HL-60/S4 treated with phorbol 12-myristate 13-acetate at 8.2 ng/mL for 4 days and 3 days (cell line): ENCODE measurements around the gene CHIC2.
"Not testable (repeated sequence)": the region's sequence is repeated elsewhere in the genome, so short reads cannot be mapped to it uniquely, and the experiment has no call there.

Experiments used
- in situ Hi-C: fragments of 300-500 bp; cut with MboI; formaldehyde crosslinking; loops from 2 replicates; pipeline ENCODE4 v1.15.0; 2022; ENCODE audit warnings: low sequenced_read_pairs

CHIC2 gene

GRCh38 chr4:54061873-54062272 is 2.5 kb downstream of the CHIC2 start:
- in situ Hi-C loops = no loop called here

- in situ Hi-C loops = no loop called here
Observed at GRCh38 chr4:54061067-54061466, 3.3 kb downstream of the CHIC2 start.

GRCh38 chr4:54060116-54060515 is 4.3 kb downstream of the CHIC2 start:
- in situ Hi-C loops = no loop called here

- in situ Hi-C loops = no loop called here
Observed at GRCh38 chr4:54058171-54058570, 6.2 kb downstream of the CHIC2 start.

- in situ Hi-C loops = no loop called here
Observed at GRCh38 chr4:54056360-54056759, 8.0 kb downstream of the CHIC2 start.

GRCh38 chr4:54055494-54055893 is 8.9 kb downstream of the CHIC2 start:
- in situ Hi-C loops = no loop called here

- in situ Hi-C loops = no loop called here
Observed at GRCh38 chr4:54054501-54054900, 9.9 kb downstream of the CHIC2 start.

GRCh38 chr4:54053322-54053721 is 11.1 kb downstream of the CHIC2 start:
- in situ Hi-C loops = not testable (repeated sequence)

- in situ Hi-C loops = no loop called here
Observed at GRCh38 chr4:54050214-54050904, 14.0 kb downstream of the CHIC2 start.

- in situ Hi-C loops = not testable (repeated sequence)
Observed at GRCh38 chr4:54043630-54044029, 20.8 kb downstream of the CHIC2 start.

GRCh38 chr4:54041933-54042332 is 22.5 kb downstream of the CHIC2 start:
- in situ Hi-C loops = no loop called here

GRCh38 chr4:54041100-54041499 is 23.3 kb downstream of the CHIC2 start:
- in situ Hi-C loops = no loop called here

GRCh38 chr4:54038056-54038455 is 26.3 kb downstream of the CHIC2 start:
- in situ Hi-C loops = no loop called here

GRCh38 chr4:54036184-54036583 is 28.2 kb downstream of the CHIC2 start:
- in situ Hi-C loops = no loop called here

GRCh38 chr4:54032558-54033135 is 31.8 kb downstream of the CHIC2 start:
- in situ Hi-C loops = no loop called here

- in situ Hi-C loops = no loop called here
Observed at GRCh38 chr4:54027311-54027710, 37.1 kb downstream of the CHIC2 start.

- in situ Hi-C loops = no loop called here
Observed at GRCh38 chr4:54025582-54025981, 38.8 kb downstream of the CHIC2 start.

GRCh38 chr4:54023019-54023418 is 41.4 kb downstream of the CHIC2 start:
- in situ Hi-C loops = not testable (repeated sequence)

GRCh38 chr4:54017974-54018373 is 46.4 kb downstream of the CHIC2 start:
- in situ Hi-C loops = no loop called here

GRCh38 chr4:54017308-54017707 is 47.1 kb downstream of the CHIC2 start:
- in situ Hi-C loops = no loop called here

- in situ Hi-C loops = no loop called here
Observed at GRCh38 chr4:54016504-54016903, 47.9 kb downstream of the CHIC2 start.

GRCh38 chr4:54015423-54016030 is 48.9 kb downstream of the CHIC2 start:
- in situ Hi-C loops = no loop called here
